GM21723 (cell line): ENCODE measurements around the gene PNPLA1.

ENCODE experiments used
- ATAC-seq: cut with Tn5 transposase; IDR thresholded peaks from one replicate; pipeline ENCODE4 v1.9.1; 2021; ENCODE audit warnings: mild to moderate bottlenecking, moderate library complexity; ENCODE audit not compliant: unreplicated experiment

The PNPLA1 gene

GRCh38 chr6:36246506-36247268 is 23.2 kb upstream of the PNPLA1 start:
- ATAC-seq = no peak

GRCh38 chr6:36247693-36248092 is 22.2 kb upstream of the PNPLA1 start:
- no peak for ATAC-seq

- ATAC-seq = no peak
Measured at GRCh38 chr6:36248980-36249379, 20.9 kb upstream of the PNPLA1 start.

GRCh38 chr6:36249536-36249935 is 20.3 kb upstream of the PNPLA1 start:
- no peak for ATAC-seq

GRCh38 chr6:36252005-36252404 is 17.9 kb upstream of the PNPLA1 start:
- no peak for ATAC-seq

- no peak for ATAC-seq
Measured at GRCh38 chr6:36263390-36264000, 6.4 kb upstream of the PNPLA1 start.

- no peak for ATAC-seq
Measured at GRCh38 chr6:36265744-36266143, 4.1 kb upstream of the PNPLA1 start.

GRCh38 chr6:36266913-36267644 is 2.8 kb upstream of the PNPLA1 start:
- ATAC-seq = no peak

GRCh38 chr6:36267731-36268477 is 2.0 kb upstream of the PNPLA1 start:
- ATAC-seq = no peak

GRCh38 chr6:36268478-36269275 is 1.2 kb upstream of the PNPLA1 start:
- ATAC-seq = no peak

- ATAC-seq = no peak
Measured at GRCh38 chr6:36272234-36272633, 2.4 kb downstream of the PNPLA1 start.

GRCh38 chr6:36273067-36273466 is 3.2 kb downstream of the PNPLA1 start:
- no peak for ATAC-seq

- ATAC-seq = no peak
Measured at GRCh38 chr6:36273802-36274514, 4.1 kb downstream of the PNPLA1 start.

GRCh38 chr6:36276581-36277536 is 7.0 kb downstream of the PNPLA1 start:
- ATAC-seq = no peak

- no peak for ATAC-seq
Measured at GRCh38 chr6:36277946-36278470, 8.1 kb downstream of the PNPLA1 start.

GRCh38 chr6:36280467-36280866 is 10.6 kb downstream of the PNPLA1 start:
- no peak for ATAC-seq

GRCh38 chr6:36280983-36281382 is 11.1 kb downstream of the PNPLA1 start:
- ATAC-seq = no peak

- no peak for ATAC-seq
Measured at GRCh38 chr6:36283608-36284007, 13.7 kb downstream of the PNPLA1 start.
